IMR-90 (cell line): ENCODE measurements around the gene SPATA2. TPM values are rescaled to one million over a fixed set of nuclear protein-coding genes. Genes with fewer than 3 reads are reported as not detected.

Experiments used
- ATAC-seq: fragments of 200-7000 bp; cut with Tn5 transposase; 2 replicates; pipeline ENCODE4 v1.9.1; 2020; ENCODE audit warnings: low read depth, mild to moderate bottlenecking, moderate library complexity
- BruUV-seq: library from RNA; stranded (reverse); fragments of 400-500 nt; replicated peaks from 2 replicates; lab custom pipeline; 2021; lab: Mats Ljungman, UMichigan
- CTCF ChIA-PET: fragments of 300-600 bp; formaldehyde crosslinking; extraction: SDS; loops from one replicate; lab custom pipeline; 2021; ENCODE audit warnings: antibody characterized with exemption; lab: Yijun Ruan, JAX
- POLR2A ChIA-PET: fragments of 300-600 bp; sonication (Branson Sonifier 250); formaldehyde crosslinking; loops from one replicate; lab custom pipeline; 2022; ENCODE audit warnings: antibody characterized with exemption; ENCODE audit not compliant: unreplicated experiment; lab: Charles Lee
- DNase-seq: peaks from one replicate; pipeline ENCODE4 v3.0.0; 2013
- H2AFZ ChIP-seq: replicated peaks from 2 replicates; pipeline ENCODE3; 2013; ENCODE audit warnings: low read length, mild to moderate bottlenecking; ENCODE audit not compliant: poor library complexity
- H2AK5ac ChIP-seq: 2 replicates; pipeline ENCODE4 v1.6.1; 2013; ENCODE audit warnings: low read depth, low read length, inconsistent platforms
- H2AK9ac ChIP-seq: replicated peaks from 2 replicates; pipeline ENCODE3; 2013; ENCODE audit warnings: mild to moderate bottlenecking, low read depth, low read length, moderate library complexity; ENCODE audit not compliant: poor library complexity
- H2BK120ac ChIP-seq: 2 replicates; pipeline ENCODE4 v1.6.1; 2013; ENCODE audit warnings: low read depth, low read length, inconsistent platforms
- H2BK15ac ChIP-seq: 3 replicates; pipeline ENCODE4 v1.6.1; 2013; ENCODE audit warnings: low read depth, low read length, inconsistent platforms
- H2BK20ac ChIP-seq: 2 replicates; pipeline ENCODE4 v1.6.1; 2013; ENCODE audit warnings: low read depth, mild to moderate bottlenecking, inconsistent platforms, low read length, moderate library complexity
- H2BK5ac ChIP-seq: 2 replicates; pipeline ENCODE4 v1.6.1; 2013; ENCODE audit warnings: mild to moderate bottlenecking, low read depth, low read length, inconsistent platforms; ENCODE audit not compliant: poor library complexity, severe bottlenecking
- H3K14ac ChIP-seq: replicated peaks from 2 replicates; pipeline ENCODE4 v1.6.1; 2013; ENCODE audit warnings: low read depth, low read length, inconsistent platforms
- H3K18ac ChIP-seq: 2 replicates; pipeline ENCODE4 v1.6.1; 2013; ENCODE audit warnings: low read depth, low read length, control low read depth
- H3K23ac ChIP-seq: 2 replicates; pipeline ENCODE4 v1.6.1; 2013; ENCODE audit warnings: low read depth, low read length, inconsistent platforms
- H3K27ac ChIP-seq: 2 replicates; pipeline ENCODE4 v1.5.1; 2013; ENCODE audit warnings: mild to moderate bottlenecking, control low read depth, low read length; ENCODE audit not compliant: insufficient read depth
- H3K27me3 ChIP-seq: 2 replicates; pipeline ENCODE4 v1.6.1; 2013; ENCODE audit warnings: low read length; ENCODE audit not compliant: control insufficient read depth, insufficient read depth
- H3K36me3 ChIP-seq: 2 replicates; pipeline ENCODE4 v1.6.1; 2013; ENCODE audit warnings: low read length, mixed read lengths; ENCODE audit not compliant: control insufficient read depth, insufficient read depth
- H3K4ac ChIP-seq: 2 replicates; pipeline ENCODE4 v1.6.1; 2013; ENCODE audit warnings: low read depth, low read length, inconsistent platforms
- H3K4me1 ChIP-seq: 2 replicates; pipeline ENCODE4 v1.6.1; 2013; ENCODE audit warnings: low read length, mixed read lengths; ENCODE audit not compliant: control insufficient read depth, insufficient read depth
- H3K4me2 ChIP-seq: 2 replicates; pipeline ENCODE4 v1.6.1; 2013; ENCODE audit warnings: low read depth, mild to moderate bottlenecking, control low read depth, low read length, moderate library complexity
- H3K4me3 ChIP-seq: 2 replicates; pipeline ENCODE4 v1.5.1; 2013; ENCODE audit warnings: low read depth, mild to moderate bottlenecking, control low read depth, low read length, moderate library complexity; ENCODE audit not compliant: insufficient read depth
- H3K56ac ChIP-seq: 2 replicates; pipeline ENCODE4 v1.6.1; 2013; ENCODE audit warnings: low read length, inconsistent platforms; ENCODE audit not compliant: insufficient read depth; ENCODE audit errors: extremely low read depth
- H3K79me1 ChIP-seq, 2 experiments: 2 replicates each; pipeline ENCODE4 v1.6.1; 2013; ENCODE audit warnings: low read length in 2 of 2, inconsistent platforms in 1 of 2, low read depth in 1 of 2
- H3K9ac ChIP-seq: 2 replicates; pipeline ENCODE4 v1.6.1; 2013; ENCODE audit warnings: low read depth, low read length, control low read depth
- H3K9me1 ChIP-seq: 2 replicates; pipeline ENCODE4 v1.6.1; 2013; ENCODE audit warnings: low read length, inconsistent platforms; ENCODE audit not compliant: insufficient read depth
- H3K9me3 ChIP-seq: 2 replicates; pipeline ENCODE4 v1.6.1; 2013; ENCODE audit warnings: low read length; ENCODE audit not compliant: control insufficient read depth, insufficient read depth
- H4K20me1 ChIP-seq: 2 replicates; pipeline ENCODE4 v1.6.1; 2013; ENCODE audit warnings: low read length, inconsistent platforms; ENCODE audit not compliant: insufficient read depth
- H4K5ac ChIP-seq: 2 replicates; pipeline ENCODE4 v1.6.1; 2013; ENCODE audit warnings: mild to moderate bottlenecking, low read depth, low read length, control low read depth
- H4K8ac ChIP-seq, 2 experiments: 2 replicates each; pipeline ENCODE4 v1.6.1; 2013; ENCODE audit warnings: low read depth in 2 of 2, low read length in 2 of 2, control low read depth in 1 of 2, inconsistent platforms in 1 of 2
- H4K91ac ChIP-seq: 2 replicates; pipeline ENCODE4 v1.6.1; 2013; ENCODE audit warnings: low read depth, low read length, inconsistent platforms; ENCODE audit not compliant: insufficient read depth
- MAFK ChIP-seq: IDR thresholded peaks from 2 replicates; pipeline ENCODE4 v1.6.1; 2012; ENCODE audit warnings: low read depth, low read length, improper control_type of control experiment
- NFE2L2 ChIP-seq: fragments of 150-350 bp; IDR thresholded peaks from 2 replicates; pipeline ENCODE4 v1.6.1; 2016; ENCODE audit warnings: low read depth, mild to moderate bottlenecking, low read length
- POLR2A ChIP-seq: IDR thresholded peaks from 2 replicates; pipeline ENCODE4 v1.6.1; 2012; ENCODE audit warnings: mild to moderate bottlenecking, low read depth, low read length
- WGBS, 2 experiments: methylation state at CpG; one replicate each; pipeline versions ENCODE4 v1.1.5 to v1.1.7; 2013; ENCODE audit warnings: missing lambda C conversion rate in 2 of 2; ENCODE audit not compliant: insufficient read length in 1 of 2; ENCODE audit errors: extremely low coverage in 2 of 2; 5-methylcytosine and 5-hydroxymethylcytosine counted together
- dilution Hi-C: fragments of 300-500 bp; cut with HindIII; formaldehyde crosslinking; loops from one replicate; pipeline ENCODE4 v1.14.3; 2018; ENCODE audit warnings: low sequenced_read_pairs; ENCODE audit not compliant: unreplicated experiment
- in situ Hi-C: fragments of 300-500 bp; cut with MboI; formaldehyde crosslinking; loops from 3 replicates; pipeline ENCODE4 v1.14.3; 2019; ENCODE audit warnings: low sequenced_read_pairs, inconsistent platforms, mixed read lengths
- intact Hi-C: fragments of 100-400 bp; cut with micrococcal nuclease; formaldehyde crosslinking; loops from 2 replicates; pipeline ENCODE4 v1.10.0; 2022
- polyA plus RNA-seq, 3 experiments: library from polyadenylated mRNA; depleted of rRNA; stranded (reverse); fragments of >200 nt; gene quantifications; 2 replicates each; pipeline ENCODE4 v1.2.3, GENCODE V29; 2012; ENCODE audit warnings: low replicate concordance in 1 of 3
- total RNA-seq: library from RNA; depleted of rRNA; stranded (reverse); fragments of >200 nt; gene quantifications from 2 replicates; pipeline ENCODE4 v1.2.3, GENCODE V29; 2012

The SPATA2 gene
- total and polyA plus RNA-seq, 2 of the 4 experiments (the other 2 are of a cell fraction): 1.3 to 4.5 TPM

DNA sequence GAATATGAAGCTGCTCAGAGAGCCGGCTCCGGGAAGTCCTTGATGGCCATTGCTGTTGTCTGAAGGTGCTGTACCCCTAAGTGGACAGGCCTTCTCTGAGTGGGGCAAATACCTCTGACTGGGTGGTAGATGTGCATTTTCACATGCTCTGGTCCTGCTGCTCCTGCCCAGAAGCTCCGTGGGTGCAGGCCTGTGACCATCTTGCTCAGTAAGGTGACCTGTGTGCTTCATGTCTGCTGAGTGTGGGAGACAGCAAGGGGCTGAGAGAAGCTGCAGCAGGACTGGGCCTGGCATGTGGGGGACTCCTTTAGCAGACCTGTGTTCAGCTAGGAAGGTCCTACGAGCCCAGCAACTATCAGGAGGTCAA lies 5.0 kb downstream of the SPATA2 start:
- CTCF ChIA-PET: no interaction called here
- intact Hi-C loops: no loop called here
- POLR2A ChIA-PET: no interaction called here

More for the DNA sequence above, 5.0 kb downstream of the SPATA2 start:
- Histone ChIP-seq H2AK5ac (no peak overlapping the region), H3K9me1 (no peaks in the 10 kb centered on the region), H4K91ac (no peak overlapping the region), H2AFZ (no peak overlapping the region), H3K56ac (no peak overlapping the region), H4K8ac (no peak overlapping the region), H2BK120ac (no peak overlapping the region), H3K27ac (no peak overlapping the region), H4K20me1 (peaks cover 50% of the 10 kb centered on the region), H3K9ac (no peak overlapping the region), H3K23ac (no peak overlapping the region), H3K4ac (no peak overlapping the region), H3K27me3 (no peaks in the 10 kb centered on the region), H4K5ac (no peak overlapping the region), H3K36me3 (peaks cover 35% of the 10 kb centered on the region), H3K14ac (no peak overlapping the region), H2BK5ac (no peak overlapping the region), H2BK20ac (no peak overlapping the region), H2AK9ac (no peak overlapping the region), H2BK15ac (no peak overlapping the region), H3K4me2 (no peak overlapping the region), H3K18ac (no peak overlapping the region), H3K79me1 (peaks cover 27 to 73% of the 10 kb centered on the region in 2 experiments), H3K4me3 (no peak overlapping the region), H3K4me1 (peaks cover 9% of the 10 kb centered on the region), H3K9me3 (no peaks in the 10 kb centered on the region)
- no TSS peak for BruUV-seq
- in situ Hi-C loops (no loop called here), dilution Hi-C loops (no loop called here)
- no peak for TF ChIP-seq POLR2A
- no peak for TF ChIP-seq MAFK
- no peak for TF ChIP-seq NFE2L2
- ATAC-seq: no peak
- 94% methylated on average over 2 of the region's 4 CpGs; no CpG with 5 or more reads in 1 of the 2 experiments for WGBS, 2 experiments
- DNase-seq: no peak
